Measurements from ENCODE around the gene VPS13D.
A peak's percentile ranks its signal among the peaks of the same experiment; 100 is the strongest.

The VPS13D gene

GRCh38 chr1:12408662-12409061 is 178.8 kb downstream of the VPS13D start:
- DNase-seq: no peak

- no peak for DNase-seq
Observed at GRCh38 chr1:12409681-12410080, 179.9 kb downstream of the VPS13D start.

GRCh38 chr1:12410351-12410750 is 180.5 kb downstream of the VPS13D start:
- no peak for DNase-seq

GRCh38 chr1:12411098-12411497 is 181.3 kb downstream of the VPS13D start:
- DNase-seq: no peak

GRCh38 chr1:12411747-12412146 is 181.9 kb downstream of the VPS13D start:
- DNase-seq: no peak

- no peak for DNase-seq
Observed at GRCh38 chr1:12412439-12412838, 182.6 kb downstream of the VPS13D start.

- no peak for DNase-seq
Observed at GRCh38 chr1:12413664-12414410, 184.0 kb downstream of the VPS13D start.

- DNase-seq: no peak
Observed at GRCh38 chr1:12414444-12415018, 184.7 kb downstream of the VPS13D start.

GRCh38 chr1:12415038-12415466 is 185.2 kb downstream of the VPS13D start:
- no peak for DNase-seq

- DNase-seq: no peak
Observed at GRCh38 chr1:12416101-12416500, 186.3 kb downstream of the VPS13D start.

- DNase-seq: no peak
Observed at GRCh38 chr1:12416744-12417143, 186.9 kb downstream of the VPS13D start.

GRCh38 chr1:12417389-12417788 is 187.6 kb downstream of the VPS13D start:
- no peak for DNase-seq

- no peak for DNase-seq
Observed at GRCh38 chr1:12420171-12420570, 190.3 kb downstream of the VPS13D start.

GRCh38 chr1:12422488-12422887 is 192.7 kb downstream of the VPS13D start:
- no peak for DNase-seq

- no peak for DNase-seq
Observed at GRCh38 chr1:12424087-12424529, 194.3 kb downstream of the VPS13D start.

GRCh38 chr1:12424793-12425192 is 195.0 kb downstream of the VPS13D start:
- no peak for DNase-seq

- DNase-seq: no peak
Observed at GRCh38 chr1:12426030-12426429, 196.2 kb downstream of the VPS13D start.

- no peak for DNase-seq
Observed at GRCh38 chr1:12428334-12428733, 198.5 kb downstream of the VPS13D start.

GRCh38 chr1:12430525-12430924 is 200.7 kb downstream of the VPS13D start:
- DNase-seq: no peak

GRCh38 chr1:12432897-12433296 is 203.1 kb downstream of the VPS13D start:
- DNase-seq: no peak

- DNase-seq: peak; percentile 31
Observed at GRCh38 chr1:12433323-12434053, 203.7 kb downstream of the VPS13D start.

- DNase-seq: peak; percentile 63
Observed at GRCh38 chr1:12434174-12434573, 204.3 kb downstream of the VPS13D start.

- DNase-seq: no peak
Observed at GRCh38 chr1:12434686-12435085, 204.9 kb downstream of the VPS13D start.

Measured in CD4-positive, alpha-beta T cell treated with Interleukin-17A for 1 hour (primary cell).